Ishikawa (cell line): ENCODE measurements around the gene RNF8.

Source experiments
- CEBPB ChIP-seq: IDR thresholded peaks from 2 replicates; pipeline ENCODE4 v1.6.1; 2012
- CREB1 ChIP-seq: IDR thresholded peaks from 2 replicates; pipeline ENCODE4 v1.6.1; 2012; ENCODE audit warnings: low read depth
- EP300 ChIP-seq: IDR thresholded peaks from 2 replicates; pipeline ENCODE4 v1.6.1; 2012; ENCODE audit warnings: borderline replicate concordance
- FOXM1 ChIP-seq: IDR thresholded peaks from 2 replicates; pipeline ENCODE4 v1.6.1; 2012; ENCODE audit warnings: low read depth, borderline replicate concordance
- NFIC ChIP-seq: IDR thresholded peaks from 2 replicates; pipeline ENCODE4 v1.6.1; 2012
- RAD21 ChIP-seq: IDR thresholded peaks from 2 replicates; pipeline ENCODE4 v1.6.1; 2012; ENCODE audit warnings: low read depth
- TAF1 ChIP-seq: IDR thresholded peaks from 2 replicates; pipeline ENCODE4 v1.6.1; 2012; ENCODE audit warnings: low read depth, mild to moderate bottlenecking
- TF ChIP-seq, protein P1 (sequence below): IDR thresholded peaks from 2 replicates; pipeline ENCODE4 v1.6.1; 2012; ENCODE audit warnings: low read depth, mild to moderate bottlenecking
- TF ChIP-seq, protein P2 (sequence below): IDR thresholded peaks from 2 replicates; pipeline ENCODE4 v1.6.1; 2012

DNA sequence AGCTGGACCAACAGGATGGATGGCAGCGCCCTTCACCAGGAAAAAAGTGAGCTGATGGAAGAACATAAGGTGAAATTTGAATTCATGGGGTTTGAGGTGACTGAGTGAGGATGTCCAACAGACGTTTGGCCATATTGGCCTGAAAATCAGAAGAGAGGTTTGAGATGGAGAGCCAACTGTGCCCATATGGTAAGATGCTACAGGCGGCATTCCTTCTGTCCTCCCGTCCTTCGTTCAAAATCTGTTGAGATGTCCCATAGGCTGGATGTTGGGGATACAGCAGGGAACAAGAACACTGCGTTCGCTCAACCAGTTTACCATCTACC is 78.8 kb downstream of the RNF8 start:
- TF ChIP-seq FOXM1 (no peak), EP300 (no peak), RAD21 (no peak), NFIC (no peak), CEBPB (no peak), TAF1 (no peak), CREB1 (no peak)
- TF ChIP-seq, protein P1, sequence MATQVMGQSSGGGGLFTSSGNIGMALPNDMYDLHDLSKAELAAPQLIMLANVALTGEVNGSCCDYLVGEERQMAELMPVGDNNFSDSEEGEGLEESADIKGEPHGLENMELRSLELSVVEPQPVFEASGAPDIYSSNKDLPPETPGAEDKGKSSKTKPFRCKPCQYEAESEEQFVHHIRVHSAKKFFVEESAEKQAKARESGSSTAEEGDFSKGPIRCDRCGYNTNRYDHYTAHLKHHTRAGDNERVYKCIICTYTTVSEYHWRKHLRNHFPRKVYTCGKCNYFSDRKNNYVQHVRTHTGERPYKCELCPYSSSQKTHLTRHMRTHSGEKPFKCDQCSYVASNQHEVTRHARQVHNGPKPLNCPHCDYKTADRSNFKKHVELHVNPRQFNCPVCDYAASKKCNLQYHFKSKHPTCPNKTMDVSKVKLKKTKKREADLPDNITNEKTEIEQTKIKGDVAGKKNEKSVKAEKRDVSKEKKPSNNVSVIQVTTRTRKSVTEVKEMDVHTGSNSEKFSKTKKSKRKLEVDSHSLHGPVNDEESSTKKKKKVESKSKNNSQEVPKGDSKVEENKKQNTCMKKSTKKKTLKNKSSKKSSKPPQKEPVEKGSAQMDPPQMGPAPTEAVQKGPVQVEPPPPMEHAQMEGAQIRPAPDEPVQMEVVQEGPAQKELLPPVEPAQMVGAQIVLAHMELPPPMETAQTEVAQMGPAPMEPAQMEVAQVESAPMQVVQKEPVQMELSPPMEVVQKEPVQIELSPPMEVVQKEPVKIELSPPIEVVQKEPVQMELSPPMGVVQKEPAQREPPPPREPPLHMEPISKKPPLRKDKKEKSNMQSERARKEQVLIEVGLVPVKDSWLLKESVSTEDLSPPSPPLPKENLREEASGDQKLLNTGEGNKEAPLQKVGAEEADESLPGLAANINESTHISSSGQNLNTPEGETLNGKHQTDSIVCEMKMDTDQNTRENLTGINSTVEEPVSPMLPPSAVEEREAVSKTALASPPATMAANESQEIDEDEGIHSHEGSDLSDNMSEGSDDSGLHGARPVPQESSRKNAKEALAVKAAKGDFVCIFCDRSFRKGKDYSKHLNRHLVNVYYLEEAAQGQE = no peak
- TF ChIP-seq, protein P2, sequence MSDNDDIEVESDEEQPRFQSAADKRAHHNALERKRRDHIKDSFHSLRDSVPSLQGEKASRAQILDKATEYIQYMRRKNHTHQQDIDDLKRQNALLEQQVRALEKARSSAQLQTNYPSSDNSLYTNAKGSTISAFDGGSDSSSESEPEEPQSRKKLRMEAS = no peak
